ENCODE measurements around the gene SLC39A5.
"Not testable (repeated sequence)": the region's sequence is repeated elsewhere in the genome, so short reads cannot be mapped to it uniquely, and the experiment has no call there.

Gene SLC39A5

DNA sequence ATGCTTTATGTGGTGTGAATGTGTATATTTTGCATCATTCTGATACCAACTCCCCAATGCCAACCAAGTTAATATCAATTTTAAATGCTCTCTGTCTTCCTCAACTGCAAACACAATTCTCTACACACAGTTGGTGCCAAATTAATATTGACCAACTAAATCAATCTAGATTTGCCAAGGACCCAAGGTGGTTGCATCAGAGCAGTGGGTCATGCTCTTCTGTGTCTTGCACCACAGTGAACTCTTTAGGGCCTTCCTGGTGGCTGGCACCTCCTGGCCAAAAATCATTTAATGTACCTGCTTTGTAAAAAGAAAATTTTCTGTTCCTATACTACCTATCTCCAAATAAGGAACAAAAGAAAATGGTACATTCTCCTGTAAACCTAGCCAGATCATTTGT is 51.0 kb downstream of the SLC39A5 start:
- no peak overlapping the region for H3K27ac Mint-ChIP-seq
- H3K9me3 Mint-ChIP-seq, result no peaks in the 10 kb centered on the region
- H3K4me3 Mint-ChIP-seq, result no peak overlapping the region
- TF ChIP-seq, protein P1, sequence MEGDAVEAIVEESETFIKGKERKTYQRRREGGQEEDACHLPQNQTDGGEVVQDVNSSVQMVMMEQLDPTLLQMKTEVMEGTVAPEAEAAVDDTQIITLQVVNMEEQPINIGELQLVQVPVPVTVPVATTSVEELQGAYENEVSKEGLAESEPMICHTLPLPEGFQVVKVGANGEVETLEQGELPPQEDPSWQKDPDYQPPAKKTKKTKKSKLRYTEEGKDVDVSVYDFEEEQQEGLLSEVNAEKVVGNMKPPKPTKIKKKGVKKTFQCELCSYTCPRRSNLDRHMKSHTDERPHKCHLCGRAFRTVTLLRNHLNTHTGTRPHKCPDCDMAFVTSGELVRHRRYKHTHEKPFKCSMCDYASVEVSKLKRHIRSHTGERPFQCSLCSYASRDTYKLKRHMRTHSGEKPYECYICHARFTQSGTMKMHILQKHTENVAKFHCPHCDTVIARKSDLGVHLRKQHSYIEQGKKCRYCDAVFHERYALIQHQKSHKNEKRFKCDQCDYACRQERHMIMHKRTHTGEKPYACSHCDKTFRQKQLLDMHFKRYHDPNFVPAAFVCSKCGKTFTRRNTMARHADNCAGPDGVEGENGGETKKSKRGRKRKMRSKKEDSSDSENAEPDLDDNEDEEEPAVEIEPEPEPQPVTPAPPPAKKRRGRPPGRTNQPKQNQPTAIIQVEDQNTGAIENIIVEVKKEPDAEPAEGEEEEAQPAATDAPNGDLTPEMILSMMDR (IDR thresholded peaks at IDR 0.05; ENCODE audit: unreplicated experiment in 3 of 3), result no peak
- H3K36me3 Mint-ChIP-seq (ENCODE audit: low read depth), result peaks cover 58% of the 10 kb centered on the region
- H3K27me3 Mint-ChIP-seq (ENCODE audit: low read depth), result no peaks in the 10 kb centered on the region
- no peaks in the 10 kb centered on the region for H3K4me1 Mint-ChIP-seq

DNA sequence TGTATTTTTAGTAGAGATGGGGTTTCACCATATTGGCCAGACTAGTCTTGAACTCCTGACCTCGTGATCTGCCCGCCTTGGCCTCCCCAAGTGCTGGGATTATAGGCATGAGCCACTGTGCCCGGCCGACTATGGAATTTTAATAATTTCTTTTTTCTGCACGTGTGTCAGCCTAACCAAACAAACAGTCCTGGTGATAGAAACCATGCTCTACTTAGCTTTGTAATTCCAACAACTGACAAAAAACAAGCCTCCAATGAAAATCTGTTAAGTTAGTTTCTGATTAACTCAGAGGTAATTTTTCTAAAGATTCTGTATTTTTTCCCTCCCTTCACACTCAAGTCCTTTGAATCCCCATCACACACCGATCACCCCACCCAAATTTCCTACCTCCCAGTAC is 52.2 kb downstream of the SLC39A5 start:
- no peaks in the 10 kb centered on the region for H3K4me1 Mint-ChIP-seq
- no peaks in the 10 kb centered on the region for H3K27me3 Mint-ChIP-seq (ENCODE audit: low read depth)
- H3K27ac Mint-ChIP-seq, result no peak overlapping the region
- TF ChIP-seq, protein P1 (IDR thresholded peaks at IDR 0.05; ENCODE audit: unreplicated experiment in 3 of 3), result no peak
- H3K36me3 Mint-ChIP-seq (ENCODE audit: low read depth), result peaks cover 64% of the 10 kb centered on the region
- H3K9me3 Mint-ChIP-seq, result no peaks in the 10 kb centered on the region
- H3K4me3 Mint-ChIP-seq, result no peak overlapping the region

DNA sequence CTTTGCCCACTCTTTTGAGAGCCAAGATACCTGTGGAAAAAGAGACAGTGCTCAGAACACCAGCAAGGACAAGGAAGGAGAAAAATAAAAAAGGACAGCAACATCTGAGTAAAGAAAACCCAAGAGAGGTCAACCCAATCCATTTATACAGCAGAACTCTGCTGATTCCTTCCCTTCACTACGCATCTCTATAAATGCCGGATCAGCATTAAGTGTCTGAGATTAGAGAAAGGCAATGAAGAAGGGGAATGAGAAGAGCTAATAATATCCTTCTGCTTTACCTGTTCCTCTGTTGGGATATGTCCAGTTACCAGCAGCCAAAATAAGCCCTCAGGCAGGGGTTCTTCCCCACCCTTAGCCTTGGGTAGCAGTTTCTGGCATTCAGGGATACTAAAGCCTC is 52.7 kb downstream of the SLC39A5 start:
- Mint-ChIP-seq H3K36me3 (ENCODE audit: low read depth) (peaks cover 63% of the 10 kb centered on the region), H3K9me3 (no peaks in the 10 kb centered on the region), H3K4me1 (no peaks in the 10 kb centered on the region), H3K27ac (no peak overlapping the region), H3K4me3 (no peak overlapping the region), H3K27me3 (ENCODE audit: low read depth) (no peaks in the 10 kb centered on the region)
- TF ChIP-seq, protein P1 (IDR thresholded peaks at IDR 0.05; ENCODE audit: unreplicated experiment in 3 of 3), result no peak

DNA sequence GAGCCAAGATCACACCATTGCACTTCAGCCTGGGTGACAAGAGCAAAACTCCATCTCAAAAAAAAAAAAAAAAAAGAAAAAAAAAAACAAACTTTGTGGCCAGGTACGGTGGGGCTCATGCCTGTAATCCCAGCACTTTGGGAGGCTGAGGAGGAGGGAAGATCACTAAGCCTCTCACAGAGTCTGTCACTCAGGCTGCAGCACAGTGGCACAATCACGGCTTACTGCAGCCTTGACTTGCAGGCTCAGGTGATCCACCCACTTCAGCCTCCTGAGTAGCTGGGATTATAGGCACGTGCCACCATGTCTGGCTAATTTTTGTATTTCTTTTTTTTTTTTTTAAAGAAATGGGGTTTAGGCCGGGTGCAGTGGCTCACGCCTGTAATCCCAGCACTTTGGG is 54.4 kb downstream of the SLC39A5 start:
- H3K27ac Mint-ChIP-seq, result not testable (repeated sequence)

DNA sequence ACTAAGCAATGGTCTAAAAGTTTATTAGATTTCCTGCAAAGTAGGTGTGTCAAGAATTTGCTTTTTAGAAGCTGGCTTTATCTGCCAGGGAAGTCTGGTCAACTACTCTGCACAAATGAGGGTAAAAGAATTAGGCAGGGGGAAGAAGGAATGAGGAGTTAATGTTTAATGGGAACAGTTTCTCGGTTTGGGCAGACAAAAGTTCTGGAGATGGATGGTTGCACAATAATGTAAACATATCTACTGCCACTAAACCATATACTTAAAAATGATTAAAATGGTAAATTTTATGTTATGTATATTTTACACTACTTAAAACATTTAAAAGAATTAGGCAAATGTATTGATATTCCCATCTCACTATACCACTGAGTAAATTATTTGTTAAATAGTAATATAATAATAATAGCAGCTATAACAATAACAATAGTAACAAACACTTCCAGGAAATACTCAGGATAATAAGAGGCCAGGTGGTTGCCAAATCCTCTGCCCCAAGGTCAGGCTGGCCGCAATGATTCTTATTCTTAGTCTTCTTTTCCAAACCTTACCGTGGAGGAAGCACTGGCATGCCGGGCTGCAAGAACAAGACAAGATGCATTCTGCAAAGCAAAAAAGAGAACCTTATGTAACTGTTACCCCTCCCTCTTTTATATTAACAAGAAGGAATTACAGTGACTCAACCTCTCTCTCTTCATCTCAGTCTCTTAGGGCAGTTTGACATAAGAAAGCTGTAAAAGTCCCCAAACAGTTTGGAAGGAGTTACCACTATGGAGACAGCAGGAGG is 56.4 kb downstream of the SLC39A5 start:
- Mint-ChIP-seq H3K4me1 (no peaks in the 10 kb centered on the region), H3K4me3 (no peak overlapping the region), H3K27ac (peak overlapping the region in 2 of 3 experiments; percentile 6 to 36), H3K36me3 (ENCODE audit: low read depth) (peaks cover 52% of the 10 kb centered on the region), H3K9me3 (no peaks in the 10 kb centered on the region), H3K27me3 (ENCODE audit: low read depth) (no peaks in the 10 kb centered on the region)
- TF ChIP-seq, protein P1 (IDR thresholded peaks at IDR 0.05; ENCODE audit: unreplicated experiment in 3 of 3), result no peak

More for the DNA sequence above, 54.4 kb downstream of the SLC39A5 start:
- not testable (repeated sequence) for H3K9me3 Mint-ChIP-seq; H3K27me3 Mint-ChIP-seq (ENCODE audit: low read depth); H3K4me1 Mint-ChIP-seq; H3K4me3 Mint-ChIP-seq
- H3K36me3 Mint-ChIP-seq (ENCODE audit: low read depth), result peaks cover 53% of the 10 kb centered on the region
